HCT116 (cell line): ENCODE results near the gene SLAMF7. TPM values are rescaled to one million over a fixed set of nuclear protein-coding genes. Genes with fewer than 3 reads are reported as not detected.

ENCODE experiments used
- ATAC-seq: fragments of 200-7000 bp; cut with Tn5 transposase; 2 replicates; pipeline ENCODE4 v1.9.1; 2020; ENCODE audit warnings: mild to moderate bottlenecking, moderate library complexity
- BruUV-seq: library from RNA; stranded (reverse); fragments of 400-500 nt; replicated peaks from 2 replicates; lab custom pipeline; 2021; lab: Mats Ljungman, UMichigan
- CTCF ChIA-PET: fragments of 300-600 bp; sonication (Branson Sonifier 250); formaldehyde crosslinking; loops from one replicate; lab custom pipeline; 2021; ENCODE audit warnings: antibody characterized with exemption; lab: Charles Lee
- POLR2A ChIA-PET: fragments of 300-600, 350-600 bp; sonication (Branson Sonifier 250); formaldehyde crosslinking; loops from one replicate; lab custom pipeline; 2021; ENCODE audit warnings: antibody characterized with exemption; lab: Charles Lee
- RAD21 ChIA-PET, 2 experiments: fragments of 300-600 bp; sonication (Branson Sonifier 250); formaldehyde crosslinking; loops; one replicate each; lab custom pipeline; 2023; ENCODE audit warnings: low total read pairs in 2 of 2; ENCODE audit not compliant: uncharacterized antibody in 2 of 2, unreplicated experiment in 2 of 2, low non-redundant PET in 1 of 2; lab: Charles Lee
- DNase-seq: peaks from one replicate; pipeline ENCODE4 v3.0.0-alpha.2; 2010; ENCODE audit warnings: low read depth, low spot score
- H2AFZ ChIP-seq: fragments of 200-600 bp; shearing (Covaris generic), sonication (generic); 2 replicates; pipeline ENCODE4 v1.6.1; 2017; ENCODE audit warnings: low read depth, mixed run types, mixed read lengths, antibody characterized with exemption, low read length; ENCODE audit not compliant: poor library complexity, severe bottlenecking
- H3K27ac ChIP-seq: 2 replicates; pipeline ENCODE4 v1.5.1; 2012; ENCODE audit warnings: low read depth, low read length
- H3K27me3 ChIP-seq: fragments of 200-600 bp; sonication (generic); 2 replicates; pipeline ENCODE4 v1.6.1; 2016; ENCODE audit warnings: mixed run types, low read length, mixed read lengths; ENCODE audit not compliant: insufficient read depth
- H3K36me3 ChIP-seq, 2 experiments: fragments of 200-500 bp in 1 of 2; fragments of 200-600 bp in 1 of 2; sonication (Bioruptor generic) in 1 of 2; sonication (generic) in 1 of 2; 2 replicates each; pipeline versions ENCODE4 v1.5.1 to v1.6.1; 2014 to 2016; ENCODE audit warnings: low read length in 2 of 2, inconsistent platforms in 1 of 2, mixed read lengths in 1 of 2, mixed run types in 1 of 2; ENCODE audit not compliant: insufficient read depth in 2 of 2, control insufficient read depth in 1 of 2
- H3K4me1 ChIP-seq, 2 experiments: fragments of 200-600 bp in 1 of 2; sonication (generic) in 1 of 2; 2 replicates each; pipeline versions ENCODE4 v1.5.1 to v1.6.1; 2012 to 2017; ENCODE audit warnings: low read length in 2 of 2, inconsistent platforms in 1 of 2, mild to moderate bottlenecking in 1 of 2, mixed read lengths in 1 of 2, mixed run types in 1 of 2, moderate library complexity in 1 of 2; ENCODE audit not compliant: insufficient read depth in 2 of 2, control insufficient read depth in 1 of 2
- H3K4me2 ChIP-seq: fragments of 200-600 bp; sonication (generic); 2 replicates; pipeline ENCODE4 v1.6.1; 2017; ENCODE audit warnings: mixed run types, low read length, mixed read lengths
- H3K4me3 ChIP-seq, 2 experiments: fragments of 200-600 bp in 1 of 2; sonication (generic) in 1 of 2; replicated peaks in 1 of 2; 2 replicates each; pipeline ENCODE4 v1.5.1; 2011 to 2016; ENCODE audit warnings: low read length in 2 of 2, control low read depth in 1 of 2, low read depth in 1 of 2, mild to moderate bottlenecking in 1 of 2, mixed read lengths in 1 of 2, mixed run types in 1 of 2
- H3K79me2 ChIP-seq: fragments of 200-600 bp; sonication (generic); 2 replicates; pipeline ENCODE4 v1.6.1; 2017; ENCODE audit warnings: mild to moderate bottlenecking, mixed run types, low read length, moderate library complexity, mixed read lengths; ENCODE audit not compliant: insufficient read depth
- H3K9ac ChIP-seq: fragments of 200-600 bp; sonication (generic); 2 replicates; pipeline ENCODE4 v1.6.1; 2016; ENCODE audit warnings: low read length, mixed read lengths
- H3K9me2 ChIP-seq: fragments of 200-600 bp; sonication (generic), shearing (Covaris generic); 2 replicates; pipeline ENCODE4 v1.6.1; 2017; ENCODE audit warnings: mixed run types, mild to moderate bottlenecking, moderate library complexity; ENCODE audit not compliant: insufficient read depth
- H3K9me3 ChIP-seq, 2 experiments: fragments of 200-500 bp in 1 of 2; fragments of 200-600 bp in 1 of 2; sonication (Bioruptor generic) in 1 of 2; sonication (generic) in 1 of 2; 2 replicates each; pipeline ENCODE4 v1.6.1; 2014 to 2017; ENCODE audit warnings: low read length in 2 of 2, mixed read lengths in 2 of 2, inconsistent platforms in 1 of 2, low read depth in 1 of 2, mild to moderate bottlenecking in 1 of 2, mixed run types in 1 of 2, moderate library complexity in 1 of 2; ENCODE audit not compliant: control insufficient read depth in 1 of 2, insufficient read depth in 1 of 2
- H4K20me1 ChIP-seq: fragments of 200-600 bp; sonication (generic), shearing (Covaris generic); 2 replicates; pipeline ENCODE4 v1.6.1; 2017; ENCODE audit warnings: mixed run types, mild to moderate bottlenecking, moderate library complexity; ENCODE audit not compliant: insufficient read depth
- CBX3 ChIP-seq: IDR thresholded peaks from 2 replicates; pipeline ENCODE4 v1.6.1; 2012; ENCODE audit warnings: low read depth
- CEBPB ChIP-seq: IDR thresholded peaks from 2 replicates; pipeline ENCODE4 v1.6.1; 2012; ENCODE audit warnings: low read depth
- CTCF ChIP-seq, 3 experiments: fragments of 200-600 bp in 1 of 3; sonication (generic) in 1 of 3; IDR thresholded peaks in 2 of 3; conservative IDR thresholded peaks in 1 of 3; 2 replicates each; pipeline ENCODE4 v1.5.1; 2012 to 2017; ENCODE audit warnings: low read depth in 2 of 3, low read length in 2 of 3, antibody characterized with exemption in 1 of 3, borderline replicate concordance in 1 of 3, control low read depth in 1 of 3, mild to moderate bottlenecking in 1 of 3, mixed read lengths in 1 of 3, mixed run types in 1 of 3, moderate library complexity in 1 of 3; ENCODE audit not compliant: insufficient read depth in 1 of 3
- ELF1 ChIP-seq: IDR thresholded peaks from 2 replicates; pipeline ENCODE4 v1.6.1; 2012; ENCODE audit warnings: low read depth, borderline replicate concordance
- EZH2 ChIP-seq: fragments of 200-600 bp; sonication (generic); IDR thresholded peaks from 2 replicates; pipeline ENCODE4 v1.6.1; 2017; ENCODE audit warnings: antibody characterized with exemption, mixed run types
- EZH2phosphoT487 ChIP-seq: fragments of 200-600 bp; IDR thresholded peaks from 2 replicates; pipeline ENCODE4 v1.6.1; 2018; ENCODE audit warnings: antibody characterized with exemption, borderline replicate concordance
- JUND ChIP-seq: IDR thresholded peaks from 2 replicates; pipeline ENCODE4 v1.6.1; 2012
- MAX ChIP-seq: IDR thresholded peaks from 2 replicates; pipeline ENCODE4 v1.6.1; 2012
- POLR2A ChIP-seq: IDR thresholded peaks from 2 replicates; pipeline ENCODE4 v1.7.0; 2011; ENCODE audit warnings: borderline replicate concordance; ENCODE audit not compliant: insufficient read depth, insufficient read length; ENCODE audit errors: extremely low read depth
- SIN3A ChIP-seq: IDR thresholded peaks from 2 replicates; pipeline ENCODE4 v1.6.1; 2012; ENCODE audit warnings: low read depth
- SP1 ChIP-seq: IDR thresholded peaks from 2 replicates; pipeline ENCODE4 v1.6.1; 2012; ENCODE audit warnings: low read depth
- SRF ChIP-seq: IDR thresholded peaks from 2 replicates; pipeline ENCODE4 v1.6.1; 2012; ENCODE audit warnings: low read depth
- YY1 ChIP-seq: IDR thresholded peaks from 2 replicates; pipeline ENCODE4 v1.6.1; 2011; ENCODE audit warnings: low read length, low read depth, moderate library complexity, mild to moderate bottlenecking; ENCODE audit not compliant: insufficient replicate concordance; ENCODE audit errors: extremely low read depth
- ZFX ChIP-seq: fragments of 450-650 bp; IDR thresholded peaks from 2 replicates; pipeline ENCODE4 v1.6.1; 2017
- ZNF274 ChIP-seq: fragments of 200-500 bp; sonication (Bioruptor generic); IDR thresholded peaks from 2 replicates; pipeline ENCODE4 v1.6.1; 2014; ENCODE audit warnings: mild to moderate bottlenecking, low read depth, low read length, inconsistent platforms
- intact Hi-C: fragments of 100-400 bp; cut with micrococcal nuclease; formaldehyde crosslinking; loops from 2 replicates; pipeline ENCODE4 v1.10.0; 2022
- total RNA-seq: library from RNA; stranded (reverse); gene quantifications from one replicate; pipeline ENCODE4 v1.2.1, GENCODE V29; 2021; ENCODE audit not compliant: unreplicated experiment
- TF ChIP-seq, protein P1 (sequence below): IDR thresholded peaks from 2 replicates; pipeline ENCODE4 v1.6.1; 2012

The SLAMF7 gene
- total RNA-seq, 1 experiment from 2014 or later: 0.34 TPM

DNA sequence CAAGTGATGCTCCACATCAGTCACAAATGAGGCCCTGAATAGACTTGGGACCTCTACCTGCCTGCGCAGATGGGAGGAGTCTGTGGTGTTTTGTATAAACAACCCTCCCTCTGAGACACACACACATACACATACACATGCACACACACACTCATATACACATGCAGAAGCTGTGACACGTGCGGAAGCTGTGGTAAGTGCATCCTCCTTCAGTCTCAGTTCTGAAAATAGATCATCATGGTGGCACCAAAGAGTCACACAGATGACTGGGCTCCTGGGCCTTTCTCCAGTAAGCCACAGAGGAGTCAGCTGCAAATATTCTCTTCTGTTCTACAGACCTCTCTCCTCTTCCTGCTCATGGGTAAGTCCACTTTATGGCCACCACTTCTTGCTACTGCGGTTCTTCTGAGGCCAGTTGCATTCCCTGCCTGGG is 56.9 kb downstream of the SLAMF7 start, which contains the start of gene LY9:
Gene LY9, plus strand, starts transcription at position 224 of the 433 bp plus-strand sequence. Its CDS starts 14 bp downstream, at position 238.
- no peak for ATAC-seq
- Histone ChIP-seq H3K4me2 (no peak within 1 kb of the TSS), H3K4me1 (no peaks in the 10 kb centered on the region), H3K9me2 (no peaks in the 10 kb centered on the region), H3K27me3 (no peaks in the 10 kb centered on the region), H3K79me2 (no peaks in the 10 kb centered on the region), H3K9ac (no peak within 1 kb of the TSS), H3K9me3 (no peaks in the 10 kb centered on the region), H4K20me1 (no peaks in the 10 kb centered on the region), H3K27ac (no peak within 1 kb of the TSS), H3K36me3 (no peaks in the 10 kb centered on the region), H2AFZ (no peak within 1 kb of the TSS), H3K4me3 (no peak within 1 kb of the TSS)
- DNase-seq: no peak
- ChIA-PET RAD21 (no interaction called here), POLR2A (no interaction called here), CTCF (no interaction called here)
- no TSS peak for BruUV-seq
- intact Hi-C loops: no loop called here
- TF ChIP-seq CBX3 (no peak), ZNF274 (no peak), POLR2A (no peak), SIN3A (no peak), CTCF (IDR thresholded peaks at IDR 0.05 in 2 of 3, conservative IDR thresholded peaks at IDR 0.05 in 1 of 3; ENCODE audit: borderline replicate concordance in 1 of 3, insufficient read depth in 1 of 3, low read depth in 2 of 3, low read length in 2 of 3) (no peak), CEBPB (no peak), ELF1 (no peak)

DNA sequence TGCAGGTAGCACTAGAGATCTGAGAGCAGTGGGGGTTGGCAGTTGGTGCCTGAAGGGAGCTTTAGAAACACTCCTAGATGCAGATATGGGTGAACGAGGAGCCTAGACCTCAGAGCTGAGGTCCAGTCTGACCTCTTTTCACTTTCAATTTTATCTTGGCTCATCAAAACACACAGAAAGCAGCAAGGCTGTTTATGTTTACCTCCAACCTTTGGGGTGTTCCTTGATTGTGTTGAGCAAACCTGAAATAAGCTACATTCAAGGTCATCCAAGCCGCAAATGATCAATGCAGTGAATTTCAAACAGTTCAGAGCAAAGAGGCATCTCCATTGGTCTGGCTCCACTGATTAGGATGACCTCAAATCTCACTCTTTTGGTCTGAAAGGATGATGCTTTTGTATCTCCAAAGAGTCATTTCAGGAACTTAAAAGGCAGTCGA is 58.2 kb downstream of the SLAMF7 start:
- H2AFZ ChIP-seq: no peak overlapping the region
- ATAC-seq (no peak), DNase-seq (no peak)
- TF ChIP-seq MAX: no peak
- TF ChIP-seq EZH2phosphoT487: no peak
- TF ChIP-seq SRF: no peak
- TF ChIP-seq ZFX: no peak
- TF ChIP-seq ELF1: no peak
- no peak for TF ChIP-seq JUND
- no peak for TF ChIP-seq YY1
- TF ChIP-seq, protein P1, sequence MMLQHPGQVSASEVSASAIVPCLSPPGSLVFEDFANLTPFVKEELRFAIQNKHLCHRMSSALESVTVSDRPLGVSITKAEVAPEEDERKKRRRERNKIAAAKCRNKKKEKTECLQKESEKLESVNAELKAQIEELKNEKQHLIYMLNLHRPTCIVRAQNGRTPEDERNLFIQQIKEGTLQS: no peak
- TF ChIP-seq EZH2: no peak
- no peak for TF ChIP-seq SP1
- H3K4me2 ChIP-seq: no peak overlapping the region
- intact Hi-C loops: no loop called here
- ChIA-PET RAD21 (no interaction called here), CTCF (no interaction called here), POLR2A (no interaction called here)
- no peak overlapping the region for H3K9ac ChIP-seq
- H3K36me3 ChIP-seq: no peaks in the 10 kb centered on the region
- no peaks in the 10 kb centered on the region for H3K27me3 ChIP-seq
- BruUV-seq: no TSS peak
- no peaks in the 10 kb centered on the region for H3K4me1 ChIP-seq
- H3K79me2 ChIP-seq: no peaks in the 10 kb centered on the region
- H3K9me3 ChIP-seq: no peaks in the 10 kb centered on the region
- no peak overlapping the region for H3K27ac ChIP-seq
- H4K20me1 ChIP-seq: no peaks in the 10 kb centered on the region
- H3K9me2 ChIP-seq: no peaks in the 10 kb centered on the region
- H3K4me3 ChIP-seq: no peak overlapping the region
